ENCODE data around the gene CDH16. TPM values are rescaled to one million over a fixed set of nuclear protein-coding genes. Genes with fewer than 3 reads are reported as not detected.
A peak's percentile ranks its signal among the peaks of the same experiment; 100 is the strongest.
"Not testable (repeated sequence)": the region's sequence is repeated elsewhere in the genome, so short reads cannot be mapped to it uniquely, and the experiment has no call there.

Gene CDH16
- total RNA-seq, result not detected

- Mint-ChIP-seq H3K4me1 (ENCODE audit: low read depth) (no peaks in the 10 kb centered on the region), H3K27me3 (peaks cover 19% of the 10 kb centered on the region), H3K36me3 (peaks cover 3% of the 10 kb centered on the region), H3K27ac (no peak within 1 kb of the TSS), H3K9me3 (no peaks in the 10 kb centered on the region), H3K4me3 (no peak within 1 kb of the TSS)
- ChIA-PET CTCF (interaction anchor here (1.2 to 2.6 kb wide), 4 partner anchors 9 to 88 kb away, joined by 3 to 15 read pairs (median 7); partner anchors contain the start of gene NAE1), POLR2A (interaction anchor here (0.7 kb wide), 1 partner anchor 14 kb away, joined by 3 read pairs; no protein-coding TSS in a partner anchor)
- intact Hi-C loops (cut with micrococcal nuclease), result no loop called here
- DNase-seq, result no peak
Observed at GRCh38 chr16:66918803-66919568, at the start of gene CDH16. Gene CDH16, minus strand, starts transcription at chr16:66918885. Its CDS starts 820 bp downstream, at chr16:66918065.

DNA sequence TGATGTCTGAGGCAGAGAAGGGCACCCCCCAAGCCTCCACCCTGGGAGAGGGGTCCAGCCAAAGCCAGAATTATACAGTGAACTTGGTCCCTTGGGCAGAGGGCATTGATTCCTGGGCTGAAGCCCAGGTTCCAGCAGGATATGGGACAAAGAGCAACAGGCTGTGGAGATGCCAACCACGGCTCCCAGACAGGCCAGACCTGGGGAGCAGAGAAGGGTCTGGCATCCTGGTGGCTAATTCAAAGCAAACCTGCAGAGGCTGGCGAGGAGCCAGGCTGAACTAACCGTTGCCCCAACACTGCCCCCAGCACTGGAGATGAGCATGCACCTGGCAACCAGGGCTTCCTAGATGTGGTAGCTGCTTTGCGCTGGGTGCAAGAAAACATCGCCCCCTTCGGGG lies 45.4 kb upstream of the CDH16 start:
- no peaks in the 10 kb centered on the region for H3K36me3 Mint-ChIP-seq
- no peak overlapping the region for H3K27ac Mint-ChIP-seq
- no peak overlapping the region for H3K4me3 Mint-ChIP-seq
- CTCF ChIA-PET, result interaction anchor here (1.3 to 3.3 kb wide), 2 partner anchors 11 to 191 kb away, joined by 6 to 9 read pairs; no protein-coding TSS in a partner anchor
- no peaks in the 10 kb centered on the region for H3K9me3 Mint-ChIP-seq
- no peak for DNase-seq
- no peaks in the 10 kb centered on the region for H3K27me3 Mint-ChIP-seq
- intact Hi-C loops (cut with micrococcal nuclease), result no loop called here
- peaks cover 10% of the 10 kb centered on the region for H3K4me1 Mint-ChIP-seq (ENCODE audit: low read depth)
- POLR2A ChIA-PET, result no interaction called here

DNA sequence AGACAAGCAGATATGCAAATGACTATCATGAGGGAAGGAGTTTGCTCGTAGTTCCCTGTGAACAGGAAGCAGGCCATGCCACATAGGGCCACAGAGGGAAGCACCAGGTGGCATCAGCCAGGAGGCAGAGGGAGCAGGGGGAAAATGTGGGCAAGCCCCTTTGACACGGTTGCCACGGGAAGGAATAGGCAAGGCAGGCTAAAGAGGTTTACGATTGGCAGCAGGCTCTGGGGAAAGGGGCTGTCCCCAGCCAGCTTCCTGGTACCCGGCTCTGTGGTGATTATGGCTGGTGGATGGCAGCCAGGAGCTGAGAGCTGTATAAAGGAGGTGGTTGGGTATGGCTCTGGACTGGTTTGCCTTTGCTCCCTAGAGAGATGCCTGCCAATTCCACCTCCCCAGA lies 43.2 kb upstream of the CDH16 start:
- H3K36me3 Mint-ChIP-seq, result no peaks in the 10 kb centered on the region
- intact Hi-C loops (cut with micrococcal nuclease), result no loop called here

GRCh38 chr16:66961065-66961744 lies 42.5 kb upstream of the CDH16 start, which contains the start of gene CES3:
Gene CES3, plus strand, starts transcription at chr16:66961266. Its CDS starts 42 bp downstream, at chr16:66961308.
- H3K4me1 Mint-ChIP-seq (ENCODE audit: low read depth), result peaks cover 18% of the 10 kb centered on the region
- H3K27me3 Mint-ChIP-seq, result no peaks in the 10 kb centered on the region
- intact Hi-C loops (cut with micrococcal nuclease), result no loop called here
- H3K27ac Mint-ChIP-seq, result no peak within 1 kb of the TSS
- ChIA-PET CTCF (interaction anchor here (0.7 to 5.8 kb wide), 32 partner anchors 8 to 487 kb away, joined by 3 to 50 read pairs (median 5); partner anchors contain the start of genes B3GNT9, FBXL8 and TRADD), POLR2A (no interaction called here)
- DNase-seq, result peak; percentile 83
- peak within 1 kb of the TSS; percentile 42 for H3K4me3 Mint-ChIP-seq
- H3K9me3 Mint-ChIP-seq, result no peaks in the 10 kb centered on the region
- no peaks in the 10 kb centered on the region for H3K36me3 Mint-ChIP-seq

More for the DNA sequence above, 43.2 kb upstream of the CDH16 start:
- Mint-ChIP-seq H3K4me1 (ENCODE audit: low read depth) (peaks cover 18% of the 10 kb centered on the region), H3K9me3 (no peaks in the 10 kb centered on the region), H3K27me3 (no peaks in the 10 kb centered on the region), H3K27ac (no peak overlapping the region), H3K4me3 (no peak overlapping the region)
- POLR2A ChIA-PET, result no interaction called here
- peak; percentile 46 for DNase-seq
- CTCF ChIA-PET, result interaction anchor here (0.7 to 3.8 kb wide), 13 partner anchors 9 to 228 kb away, joined by 3 to 18 read pairs (median 5); partner anchors contain the start of genes B3GNT9, EXOC3L1, FBXL8 and TRADD

DNA sequence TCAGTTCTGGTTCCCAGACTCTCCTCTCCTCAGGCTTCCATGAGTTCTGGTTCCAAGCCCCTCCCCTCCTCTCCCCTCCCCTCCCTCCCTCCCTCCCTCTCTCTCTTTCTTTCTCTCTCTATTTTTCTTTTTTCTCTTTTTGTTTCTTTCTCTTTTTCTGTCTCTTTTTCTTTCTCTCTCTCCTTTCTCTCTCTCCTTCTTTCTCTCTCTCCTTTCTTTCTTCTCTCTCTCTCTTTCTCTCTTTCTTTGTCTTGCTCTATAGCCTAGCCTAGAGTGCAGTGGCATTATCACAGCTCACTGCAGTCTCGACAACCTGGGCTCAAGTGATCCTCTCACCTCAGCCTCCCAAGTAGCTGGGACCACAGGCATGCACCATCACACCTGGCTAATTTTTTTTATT lies 41.6 kb upstream of the CDH16 start:
- CTCF ChIA-PET, result interaction anchor here (0.7 to 5.8 kb wide), 21 partner anchors 9 to 488 kb away, joined by 3 to 50 read pairs (median 5); no protein-coding TSS in a partner anchor
- Mint-ChIP-seq H3K36me3 (no peaks in the 10 kb centered on the region), H3K4me1 (ENCODE audit: low read depth) (peaks cover 18% of the 10 kb centered on the region), H3K4me3 (no peak overlapping the region), H3K27me3 (no peaks in the 10 kb centered on the region), H3K9me3 (no peaks in the 10 kb centered on the region), H3K27ac (no peak overlapping the region)
- DNase-seq, result no peak
- intact Hi-C loops (cut with micrococcal nuclease), result no loop called here
- POLR2A ChIA-PET, result no interaction called here

DNA sequence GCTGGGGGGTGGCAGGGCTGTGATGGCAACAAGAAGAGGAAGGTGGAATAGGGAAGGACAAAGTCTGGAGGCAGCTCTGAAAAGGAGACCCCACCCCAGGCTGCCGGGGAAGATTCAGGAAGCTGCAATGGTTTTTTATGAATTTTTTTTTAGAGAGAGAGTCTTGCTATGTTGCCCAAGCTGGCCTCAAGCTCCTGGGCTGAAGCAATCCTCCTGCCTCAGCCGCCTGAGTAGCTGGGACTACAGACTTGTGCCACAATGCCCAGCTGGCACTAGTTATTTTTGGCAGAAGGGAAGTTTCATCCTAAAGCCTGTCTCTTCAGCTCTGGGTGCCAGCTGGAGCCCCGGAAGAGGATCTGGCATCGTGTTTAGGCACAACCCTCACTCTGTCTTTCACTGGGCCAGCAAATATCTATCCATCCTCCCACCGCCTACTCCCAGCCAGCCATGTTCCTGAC lies 41.0 kb upstream of the CDH16 start:
- no peak for DNase-seq
- Mint-ChIP-seq H3K4me3 (no peak overlapping the region), H3K4me1 (ENCODE audit: low read depth) (peaks cover 18% of the 10 kb centered on the region), H3K27me3 (no peaks in the 10 kb centered on the region), H3K9me3 (no peaks in the 10 kb centered on the region), H3K27ac (no peak overlapping the region), H3K36me3 (no peaks in the 10 kb centered on the region)
- CTCF ChIA-PET, result interaction anchor here (0.9 to 5.8 kb wide), 12 partner anchors 9 to 488 kb away, joined by 3 to 50 read pairs (median 6); no protein-coding TSS in a partner anchor
- intact Hi-C loops (cut with micrococcal nuclease), result no loop called here
- POLR2A ChIA-PET, result interaction anchor here (1.0 kb wide), 1 partner anchor 116 kb away, joined by 4 read pairs; no protein-coding TSS in a partner anchor

DNA sequence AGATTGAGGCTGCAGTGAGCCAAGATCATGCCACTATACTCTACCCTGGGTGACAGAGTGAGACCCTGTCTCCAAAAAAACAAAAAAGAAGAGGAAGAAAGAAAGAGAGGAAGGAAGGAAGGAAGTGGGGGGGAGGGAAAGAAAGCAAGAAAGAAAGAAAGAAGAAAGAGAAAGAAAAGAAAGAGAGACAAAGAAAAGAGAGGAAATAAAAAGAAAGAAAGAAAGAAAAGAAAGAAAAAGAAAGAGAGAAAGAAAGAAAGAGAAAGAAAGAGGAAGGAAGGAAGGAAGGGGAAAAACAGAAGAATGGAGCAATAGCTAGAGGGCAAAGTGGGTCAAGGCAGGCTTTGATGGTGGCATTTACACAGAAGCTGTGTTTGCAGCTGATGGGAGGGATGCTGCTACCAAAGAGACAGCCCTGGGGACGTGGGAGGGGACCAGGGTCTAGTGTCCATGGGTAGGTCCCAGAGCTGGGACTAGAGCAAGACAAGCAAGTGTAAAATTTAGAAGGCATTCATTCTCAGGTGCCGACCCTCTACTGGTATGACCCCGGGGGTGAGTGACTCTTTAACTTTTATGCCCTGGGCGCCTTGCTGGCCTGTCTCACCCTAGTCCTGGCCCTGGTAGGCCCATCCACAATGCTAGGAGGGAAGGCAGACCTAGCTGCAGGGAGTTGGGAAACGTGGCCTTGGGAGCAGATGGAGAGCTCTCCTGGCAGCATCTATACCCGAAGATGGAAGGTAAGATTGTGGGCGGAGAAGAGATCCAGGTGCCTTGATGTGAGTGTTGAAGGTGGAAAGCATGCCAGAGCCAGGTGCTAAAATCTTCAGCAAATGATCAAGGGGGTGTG lies 40.4 kb upstream of the CDH16 start:
- H3K36me3 Mint-ChIP-seq, result no peaks in the 10 kb centered on the region
- no peak overlapping the region for H3K27ac Mint-ChIP-seq
- H3K27me3 Mint-ChIP-seq, result peaks cover under 1% of the 10 kb centered on the region
- intact Hi-C loops (cut with micrococcal nuclease), result no loop called here
- ChIA-PET CTCF (interaction anchor here (0.7 to 5.8 kb wide), 9 partner anchors 12 to 469 kb away, joined by 3 to 50 read pairs (median 3); partner anchors contain the start of gene B3GNT9), POLR2A (interaction anchor here (1.0 kb wide), 1 partner anchor 117 kb away, joined by 4 read pairs; no protein-coding TSS in a partner anchor)
- DNase-seq, result no peak
- peaks cover 18% of the 10 kb centered on the region for H3K4me1 Mint-ChIP-seq (ENCODE audit: low read depth)
- H3K4me3 Mint-ChIP-seq, result no peak overlapping the region
- no peaks in the 10 kb centered on the region for H3K9me3 Mint-ChIP-seq

GRCh38 chr16:66956154-66956457 lies 37.4 kb upstream of the CDH16 start:
- intact Hi-C loops (cut with micrococcal nuclease), result not testable (repeated sequence)

DNA sequence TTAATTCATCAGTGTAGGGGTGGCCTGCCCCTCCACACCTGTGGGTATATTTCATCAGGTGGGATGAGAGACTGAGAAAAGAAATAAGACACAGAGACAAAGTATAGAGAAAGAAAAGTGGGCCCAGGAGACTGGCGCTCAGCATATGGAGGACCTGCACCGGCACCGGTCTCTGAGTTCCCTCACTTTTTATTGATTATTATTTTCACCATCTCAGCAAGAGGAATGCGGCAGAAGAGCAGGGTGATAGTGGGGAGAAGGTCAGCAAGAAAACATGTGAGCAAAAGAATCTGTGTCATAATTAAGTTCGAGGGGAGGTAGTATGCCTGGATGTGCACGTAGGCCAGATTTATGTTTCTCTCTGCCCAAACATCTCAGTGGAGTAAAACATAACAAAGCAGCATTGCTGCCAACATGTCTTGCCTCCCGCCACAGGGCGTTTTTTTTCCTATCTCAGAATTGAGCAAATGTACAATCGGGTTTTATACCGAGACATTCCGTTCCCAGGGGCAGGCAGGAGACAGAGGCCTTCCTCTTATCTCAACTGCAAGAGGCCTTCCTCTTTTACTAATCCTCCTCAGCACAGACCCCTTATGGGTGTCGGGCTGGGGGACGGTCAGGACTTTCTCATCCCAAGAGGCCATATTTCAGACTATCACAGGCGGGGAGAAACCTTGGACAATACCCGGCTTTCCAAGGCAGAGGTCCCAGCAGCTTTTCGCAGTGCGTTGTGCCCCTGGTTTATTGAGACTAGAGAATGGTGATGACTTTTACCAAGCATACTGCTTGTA lies 36.9 kb upstream of the CDH16 start:
- H3K27me3 Mint-ChIP-seq, result peaks cover 21% of the 10 kb centered on the region
- POLR2A ChIA-PET; intact Hi-C loops (cut with micrococcal nuclease); H3K36me3 Mint-ChIP-seq; H3K4me3 Mint-ChIP-seq; H3K9me3 Mint-ChIP-seq; DNase-seq; H3K27ac Mint-ChIP-seq; H3K4me1 Mint-ChIP-seq (ENCODE audit: low read depth): not testable (repeated sequence)
- CTCF ChIA-PET, result interaction anchor here (0.7 to 5.8 kb wide), 2 partner anchors 199 to 230 kb away, joined by 3 to 50 read pairs; no protein-coding TSS in a partner anchor

More at GRCh38 chr16:66956154-66956457, 37.4 kb upstream of the CDH16 start:
- H3K9me3 Mint-ChIP-seq; H3K27ac Mint-ChIP-seq; H3K36me3 Mint-ChIP-seq; H3K4me1 Mint-ChIP-seq (ENCODE audit: low read depth); H3K4me3 Mint-ChIP-seq; POLR2A ChIA-PET; DNase-seq: not testable (repeated sequence)
- H3K27me3 Mint-ChIP-seq, result peaks cover 19% of the 10 kb centered on the region
- CTCF ChIA-PET, result interaction anchor here (0.7 to 5.8 kb wide), 2 partner anchors 198 to 230 kb away, joined by 3 to 50 read pairs; no protein-coding TSS in a partner anchor

- H3K9me3 Mint-ChIP-seq, result no peaks in the 10 kb centered on the region
- DNase-seq, result peak; percentile 88
- intact Hi-C loops (cut with micrococcal nuclease), result loop anchor here (1.0 kb wide), 2 partner anchors 23 to 61 kb away; no protein-coding TSS in a partner anchor
- H3K4me3 Mint-ChIP-seq, result no peak overlapping the region
- H3K4me1 Mint-ChIP-seq (ENCODE audit: low read depth), result peaks cover 15% of the 10 kb centered on the region
- H3K36me3 Mint-ChIP-seq, result peaks cover 2% of the 10 kb centered on the region
- H3K27me3 Mint-ChIP-seq, result peaks cover 31% of the 10 kb centered on the region
- ChIA-PET CTCF (interaction anchor here (0.6 to 2.9 kb wide), 24 partner anchors 9 to 494 kb away, joined by 3 to 31 read pairs (median 4); partner anchors contain the start of genes B3GNT9 and NOL3), POLR2A (interaction anchor here (0.6 to 0.9 kb wide), 2 partner anchors 12 to 21 kb away, joined by 3 to 5 read pairs; no protein-coding TSS in a partner anchor)
- peak overlapping the region; percentile 9 for H3K27ac Mint-ChIP-seq
Observed at GRCh38 chr16:66954097-66954659, 35.5 kb upstream of the CDH16 start.
